GM12892 (cell line): ENCODE data around the gene PET100.

Experiments used
- POLR2A ChIP-seq: IDR thresholded peaks from 2 replicates; pipeline ENCODE4 v1.6.1; 2011; ENCODE audit warnings: low read depth, low read length, control low read depth
- POLR2AphosphoS5 ChIP-seq: IDR thresholded peaks from 2 replicates; pipeline ENCODE4 v1.6.1; 2011; ENCODE audit warnings: low read depth, low read length, control low read depth
- TAF1 ChIP-seq: IDR thresholded peaks from 2 replicates; pipeline ENCODE4 v1.6.1; 2011; ENCODE audit warnings: low read depth, mild to moderate bottlenecking, control low read depth, low read length, borderline replicate concordance

GRCh38 chr19:7605490-7606222, 23.9 kb upstream of the PET100 start:
- no peak for TF ChIP-seq POLR2A
- TF ChIP-seq POLR2AphosphoS5, result no peak
- no peak for TF ChIP-seq TAF1
